WTC11 (cell line): ENCODE results near the gene OR51B2. TPM values are rescaled to one million over a fixed set of nuclear protein-coding genes. Genes with fewer than 3 reads are reported as not detected.

Source experiments
- ATAC-seq: fragments of 200-7000 bp; cut with Tn5 transposase; 2 replicates; pipeline ENCODE4 v1.10.0; 2021; ENCODE audit warnings: mild to moderate bottlenecking, moderate library complexity
- CTCF ChIA-PET: fragments of 300-600 bp; sonication (Branson Sonifier 250); formaldehyde crosslinking; loops from one replicate; lab custom pipeline; 2021; ENCODE audit warnings: antibody characterized with exemption; lab: Charles Lee
- POLR2A ChIA-PET: fragments of 350-600 bp; sonication (Branson Sonifier 250); formaldehyde crosslinking; loops from one replicate; lab custom pipeline; 2021; ENCODE audit warnings: antibody characterized with exemption; lab: Charles Lee
- DNase-seq: peaks from one replicate; pipeline ENCODE4 v3.0.0; 2021; ENCODE audit warnings: low spot score
- H3K27ac Mint-ChIP-seq: 2 replicates; pipeline ENCODE4 v1.8.0; 2021; ENCODE audit warnings: mixed read lengths
- H3K27me3 Mint-ChIP-seq: 2 replicates; pipeline ENCODE4 v1.8.0; 2021; ENCODE audit warnings: low read depth, mild to moderate bottlenecking, moderate library complexity, mixed read lengths
- H3K36me3 Mint-ChIP-seq: 2 replicates; pipeline ENCODE4 v1.8.0; 2021; ENCODE audit warnings: mixed read lengths
- H3K4me1 Mint-ChIP-seq: 2 replicates; pipeline ENCODE4 v1.8.0; 2022; ENCODE audit warnings: mixed read lengths
- H3K4me3 Mint-ChIP-seq: 2 replicates; pipeline ENCODE4 v1.8.0; 2021; ENCODE audit warnings: mild to moderate bottlenecking, moderate library complexity, mixed read lengths
- H3K9me3 Mint-ChIP-seq: 2 replicates; pipeline ENCODE4 v1.8.0; 2021; ENCODE audit warnings: mixed read lengths
- CREM ChIP-seq: sonication (generic); formaldehyde crosslinking; IDR thresholded peaks from 2 replicates; pipeline ENCODE4 v1.8.1; 2022; ENCODE audit warnings: mild to moderate bottlenecking, missing genetic modification reagents, moderate library complexity
- FOXJ3 ChIP-seq: sonication (generic); formaldehyde crosslinking; IDR thresholded peaks from 2 replicates; pipeline ENCODE4 v1.9.0; 2021; ENCODE audit warnings: missing genetic modification reagents, mild to moderate bottlenecking, borderline replicate concordance
- GABPB1 ChIP-seq: sonication (generic); formaldehyde crosslinking; IDR thresholded peaks from 2 replicates; pipeline ENCODE4 v1.8.1; 2023; ENCODE audit warnings: mild to moderate bottlenecking, missing genetic modification reagents
- NFATC4 ChIP-seq: fragments of 250-450 bp; sonication (Bioruptor Pico); IDR thresholded peaks from 2 replicates; pipeline ENCODE4 v1.9.0; 2021; ENCODE audit warnings: mild to moderate bottlenecking
- NR2C2 ChIP-seq: sonication (generic); formaldehyde crosslinking; IDR thresholded peaks from 2 replicates; pipeline ENCODE4 v1.8.0; 2022; ENCODE audit warnings: mild to moderate bottlenecking, missing genetic modification reagents
- OVOL2 ChIP-seq: fragments of 250-450 bp; sonication (Bioruptor Pico); IDR thresholded peaks from 2 replicates; pipeline ENCODE4 v1.9.0; 2021; ENCODE audit warnings: mild to moderate bottlenecking, borderline replicate concordance
- PRRX2 ChIP-seq: fragments of 250-450 bp; sonication (Bioruptor Pico); IDR thresholded peaks from 2 replicates; pipeline ENCODE4 v1.8.0; 2021; ENCODE audit warnings: mild to moderate bottlenecking
- SOX15 ChIP-seq: fragments of 250-450 bp; sonication (Bioruptor Pico); IDR thresholded peaks from 2 replicates; pipeline ENCODE4 v1.9.0; 2021; ENCODE audit warnings: mild to moderate bottlenecking
- TEAD4 ChIP-seq: sonication (generic); formaldehyde crosslinking; IDR thresholded peaks from 2 replicates; pipeline ENCODE4 v1.8.0; 2022; ENCODE audit warnings: mild to moderate bottlenecking, missing genetic modification reagents
- ZBTB21 ChIP-seq: sonication (generic); formaldehyde crosslinking; IDR thresholded peaks from 2 replicates; pipeline ENCODE4 v1.8.1; 2023; ENCODE audit warnings: mild to moderate bottlenecking, missing genetic modification reagents, borderline replicate concordance
- ZNF219 ChIP-seq: sonication (generic); formaldehyde crosslinking; IDR thresholded peaks from 2 replicates; pipeline ENCODE4 v1.8.0; 2023; ENCODE audit warnings: missing genetic modification reagents, mild to moderate bottlenecking, borderline replicate concordance
- ZNF232 ChIP-seq: sonication (generic); formaldehyde crosslinking; IDR thresholded peaks from 2 replicates; pipeline ENCODE4 v1.8.0; 2022; ENCODE audit warnings: mild to moderate bottlenecking, missing genetic modification reagents
- ZNF263 ChIP-seq: sonication (generic); formaldehyde crosslinking; IDR thresholded peaks from 2 replicates; pipeline ENCODE4 v1.8.1; 2022; ENCODE audit warnings: low read depth, mild to moderate bottlenecking, moderate library complexity, missing genetic modification reagents
- total RNA-seq: library from RNA; stranded (reverse); gene quantifications from 3 replicates; pipeline ENCODE4 v1.2.3, GENCODE V29; 2021
- TF ChIP-seq, protein P1 (sequence below): sonication (generic); formaldehyde crosslinking; IDR thresholded peaks from 2 replicates; pipeline ENCODE4 v1.8.0; 2022; ENCODE audit warnings: missing genetic modification reagents
- TF ChIP-seq, protein P2 (sequence below): sonication (generic); formaldehyde crosslinking; IDR thresholded peaks from 2 replicates; pipeline ENCODE4 v1.8.1; 2023; ENCODE audit warnings: mild to moderate bottlenecking, missing genetic modification reagents
- TF ChIP-seq, protein P3 (sequence below): fragments of 250-450 bp; sonication (Bioruptor Pico); conservative IDR thresholded peaks from 2 replicates; pipeline ENCODE4 v1.9.0; 2021; ENCODE audit warnings: mild to moderate bottlenecking
- TF ChIP-seq, protein P4 (sequence below): fragments of 250-450 bp; sonication (Bioruptor Pico); IDR thresholded peaks from 2 replicates; pipeline ENCODE4 v1.9.0; 2021; ENCODE audit warnings: mild to moderate bottlenecking, borderline replicate concordance
- TF ChIP-seq, protein P5 (sequence below): fragments of 250-450 bp; sonication (Bioruptor Pico); IDR thresholded peaks from 2 replicates; pipeline ENCODE4 v2.1.2; 2022; ENCODE audit warnings: mild to moderate bottlenecking, moderate library complexity

Gene OR51B2
- total RNA-seq, 1 experiment from 2014 or later: not detected

DNA sequence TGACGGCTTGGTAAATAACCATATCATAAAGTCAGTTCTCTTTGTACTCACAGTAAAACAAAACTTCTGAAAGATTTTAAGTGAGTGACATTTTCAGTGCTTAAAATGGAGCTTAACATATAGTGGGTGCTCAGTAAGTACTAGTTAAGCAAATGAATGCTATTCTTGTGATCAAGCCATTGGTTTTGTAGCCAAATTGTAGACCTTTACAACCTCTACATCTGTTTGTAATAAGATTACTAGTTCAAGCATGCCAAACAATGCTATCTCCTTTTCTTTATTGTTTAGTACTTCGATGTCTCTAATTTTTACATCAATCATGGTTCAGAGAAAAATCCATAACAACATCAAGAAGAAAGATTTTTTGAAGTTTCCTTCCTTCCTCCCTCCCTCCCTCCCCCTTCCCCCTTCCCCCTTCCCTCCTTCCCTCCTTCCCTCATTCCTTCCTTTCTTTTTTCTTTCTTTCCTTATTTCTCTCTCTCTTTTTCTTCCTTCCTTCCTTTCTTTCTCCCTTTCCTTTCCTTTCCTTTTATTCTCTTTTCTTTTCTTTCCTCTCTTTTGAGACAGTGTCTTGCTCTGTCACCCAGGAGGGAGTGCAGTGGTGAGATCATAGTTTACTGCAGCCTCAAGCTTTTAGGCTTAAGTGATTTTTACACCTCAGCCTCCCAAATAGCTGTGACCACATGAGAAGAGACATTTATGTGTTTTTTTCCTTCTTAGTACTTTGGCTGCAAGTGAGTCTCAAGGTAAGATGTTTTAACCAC is 16.7 kb downstream of the OR51B2 start (continued):
- no peak for TF ChIP-seq PRRX2 (CRISPR knock-in tag)
- TF ChIP-seq FOXJ3 (CRISPR knock-in tag): no peak
- TF ChIP-seq, protein P1, sequence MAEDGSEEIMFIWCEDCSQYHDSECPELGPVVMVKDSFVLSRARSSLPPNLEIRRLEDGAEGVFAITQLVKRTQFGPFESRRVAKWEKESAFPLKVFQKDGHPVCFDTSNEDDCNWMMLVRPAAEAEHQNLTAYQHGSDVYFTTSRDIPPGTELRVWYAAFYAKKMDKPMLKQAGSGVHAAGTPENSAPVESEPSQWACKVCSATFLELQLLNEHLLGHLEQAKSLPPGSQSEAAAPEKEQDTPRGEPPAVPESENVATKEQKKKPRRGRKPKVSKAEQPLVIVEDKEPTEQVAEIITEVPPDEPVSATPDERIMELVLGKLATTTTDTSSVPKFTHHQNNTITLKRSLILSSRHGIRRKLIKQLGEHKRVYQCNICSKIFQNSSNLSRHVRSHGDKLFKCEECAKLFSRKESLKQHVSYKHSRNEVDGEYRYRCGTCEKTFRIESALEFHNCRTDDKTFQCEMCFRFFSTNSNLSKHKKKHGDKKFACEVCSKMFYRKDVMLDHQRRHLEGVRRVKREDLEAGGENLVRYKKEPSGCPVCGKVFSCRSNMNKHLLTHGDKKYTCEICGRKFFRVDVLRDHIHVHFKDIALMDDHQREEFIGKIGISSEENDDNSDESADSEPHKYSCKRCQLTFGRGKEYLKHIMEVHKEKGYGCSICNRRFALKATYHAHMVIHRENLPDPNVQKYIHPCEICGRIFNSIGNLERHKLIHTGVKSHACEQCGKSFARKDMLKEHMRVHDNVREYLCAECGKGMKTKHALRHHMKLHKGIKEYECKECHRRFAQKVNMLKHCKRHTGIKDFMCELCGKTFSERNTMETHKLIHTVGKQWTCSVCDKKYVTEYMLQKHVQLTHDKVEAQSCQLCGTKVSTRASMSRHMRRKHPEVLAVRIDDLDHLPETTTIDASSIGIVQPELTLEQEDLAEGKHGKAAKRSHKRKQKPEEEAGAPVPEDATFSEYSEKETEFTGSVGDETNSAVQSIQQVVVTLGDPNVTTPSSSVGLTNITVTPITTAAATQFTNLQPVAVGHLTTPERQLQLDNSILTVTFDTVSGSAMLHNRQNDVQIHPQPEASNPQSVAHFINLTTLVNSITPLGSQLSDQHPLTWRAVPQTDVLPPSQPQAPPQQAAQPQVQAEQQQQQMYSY (CRISPR knock-in tag): no peak
- TF ChIP-seq, protein P2, sequence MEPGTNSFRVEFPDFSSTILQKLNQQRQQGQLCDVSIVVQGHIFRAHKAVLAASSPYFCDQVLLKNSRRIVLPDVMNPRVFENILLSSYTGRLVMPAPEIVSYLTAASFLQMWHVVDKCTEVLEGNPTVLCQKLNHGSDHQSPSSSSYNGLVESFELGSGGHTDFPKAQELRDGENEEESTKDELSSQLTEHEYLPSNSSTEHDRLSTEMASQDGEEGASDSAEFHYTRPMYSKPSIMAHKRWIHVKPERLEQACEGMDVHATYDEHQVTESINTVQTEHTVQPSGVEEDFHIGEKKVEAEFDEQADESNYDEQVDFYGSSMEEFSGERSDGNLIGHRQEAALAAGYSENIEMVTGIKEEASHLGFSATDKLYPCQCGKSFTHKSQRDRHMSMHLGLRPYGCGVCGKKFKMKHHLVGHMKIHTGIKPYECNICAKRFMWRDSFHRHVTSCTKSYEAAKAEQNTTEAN: no peak
- TF ChIP-seq ZNF219 (CRISPR knock-in tag): no peak
- no peak for TF ChIP-seq NR2C2 (CRISPR knock-in tag)
- TF ChIP-seq TEAD4: no peak

DNA sequence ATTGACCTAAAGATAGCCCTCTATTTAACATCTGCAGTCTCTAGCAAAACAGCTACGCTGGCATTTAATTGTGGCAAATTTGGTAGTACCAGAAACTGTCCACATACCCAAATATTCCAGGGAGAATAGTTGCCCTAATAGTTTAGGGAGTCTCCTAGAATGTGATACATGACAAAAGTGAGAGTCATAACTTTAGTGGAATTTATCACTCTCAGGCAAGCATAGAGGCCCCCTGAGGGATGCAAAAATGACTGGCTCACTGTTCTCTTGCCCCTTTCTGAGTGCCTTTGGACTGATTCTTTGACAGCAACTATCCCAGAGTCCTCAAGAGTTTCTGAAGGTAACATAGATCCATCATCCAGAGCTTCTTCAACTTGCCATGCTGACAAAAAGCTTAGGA is 20.1 kb downstream of the OR51B2 start:
- Mint-ChIP-seq H3K36me3 (no peaks in the 10 kb centered on the region), H3K27ac (no peak overlapping the region), H3K4me1 (no peaks in the 10 kb centered on the region), H3K4me3 (no peak overlapping the region), H3K9me3 (no peaks in the 10 kb centered on the region)
- DNase-seq (no peak), ATAC-seq (no peak)
- POLR2A ChIA-PET: no interaction called here
- TF ChIP-seq NFATC4 (CRISPR knock-in tag): no peak
- TF ChIP-seq, protein P3, sequence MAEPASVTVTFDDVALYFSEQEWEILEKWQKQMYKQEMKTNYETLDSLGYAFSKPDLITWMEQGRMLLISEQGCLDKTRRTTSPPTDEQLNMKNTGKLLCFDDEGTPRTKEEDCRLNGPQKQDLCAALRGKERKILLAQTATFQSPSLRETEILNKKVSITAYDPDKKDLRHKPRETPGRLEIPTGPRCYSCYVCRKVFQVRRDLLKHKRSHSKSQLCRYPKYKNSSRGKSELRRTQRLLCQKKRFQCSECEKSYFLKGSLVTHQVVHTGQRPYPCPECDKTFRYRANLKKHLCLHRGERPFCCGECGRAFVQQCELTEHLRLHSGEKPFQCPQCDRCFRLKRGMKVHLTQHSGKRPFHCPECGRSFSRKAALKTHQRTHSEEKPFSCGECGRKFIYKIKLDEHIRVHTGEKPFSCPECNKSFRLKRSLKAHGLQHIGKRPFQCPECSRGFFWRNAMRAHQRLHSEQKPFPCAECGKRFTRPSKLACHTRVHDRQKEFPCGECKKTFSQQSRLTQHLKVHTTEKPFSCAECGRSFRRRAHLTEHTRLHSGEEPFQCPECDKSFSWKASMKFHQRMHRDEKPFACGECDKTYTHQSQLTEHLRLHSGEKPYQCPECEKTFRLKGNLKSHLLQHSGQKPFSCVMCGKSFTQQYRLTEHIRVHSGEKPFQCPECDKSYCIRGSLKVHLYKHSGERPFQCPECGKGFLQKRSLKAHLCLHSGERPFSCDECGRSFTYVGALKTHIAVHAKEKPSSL: no peak
- TF ChIP-seq CREM (CRISPR knock-in tag): no peak
- no peak for TF ChIP-seq ZBTB21 (CRISPR knock-in tag)
- TF ChIP-seq OVOL2: no peak
- no peak for TF ChIP-seq GABPB1
- no peak for TF ChIP-seq SOX15
- no peak for TF ChIP-seq ZNF263 (CRISPR knock-in tag)
- TF ChIP-seq, protein P4, sequence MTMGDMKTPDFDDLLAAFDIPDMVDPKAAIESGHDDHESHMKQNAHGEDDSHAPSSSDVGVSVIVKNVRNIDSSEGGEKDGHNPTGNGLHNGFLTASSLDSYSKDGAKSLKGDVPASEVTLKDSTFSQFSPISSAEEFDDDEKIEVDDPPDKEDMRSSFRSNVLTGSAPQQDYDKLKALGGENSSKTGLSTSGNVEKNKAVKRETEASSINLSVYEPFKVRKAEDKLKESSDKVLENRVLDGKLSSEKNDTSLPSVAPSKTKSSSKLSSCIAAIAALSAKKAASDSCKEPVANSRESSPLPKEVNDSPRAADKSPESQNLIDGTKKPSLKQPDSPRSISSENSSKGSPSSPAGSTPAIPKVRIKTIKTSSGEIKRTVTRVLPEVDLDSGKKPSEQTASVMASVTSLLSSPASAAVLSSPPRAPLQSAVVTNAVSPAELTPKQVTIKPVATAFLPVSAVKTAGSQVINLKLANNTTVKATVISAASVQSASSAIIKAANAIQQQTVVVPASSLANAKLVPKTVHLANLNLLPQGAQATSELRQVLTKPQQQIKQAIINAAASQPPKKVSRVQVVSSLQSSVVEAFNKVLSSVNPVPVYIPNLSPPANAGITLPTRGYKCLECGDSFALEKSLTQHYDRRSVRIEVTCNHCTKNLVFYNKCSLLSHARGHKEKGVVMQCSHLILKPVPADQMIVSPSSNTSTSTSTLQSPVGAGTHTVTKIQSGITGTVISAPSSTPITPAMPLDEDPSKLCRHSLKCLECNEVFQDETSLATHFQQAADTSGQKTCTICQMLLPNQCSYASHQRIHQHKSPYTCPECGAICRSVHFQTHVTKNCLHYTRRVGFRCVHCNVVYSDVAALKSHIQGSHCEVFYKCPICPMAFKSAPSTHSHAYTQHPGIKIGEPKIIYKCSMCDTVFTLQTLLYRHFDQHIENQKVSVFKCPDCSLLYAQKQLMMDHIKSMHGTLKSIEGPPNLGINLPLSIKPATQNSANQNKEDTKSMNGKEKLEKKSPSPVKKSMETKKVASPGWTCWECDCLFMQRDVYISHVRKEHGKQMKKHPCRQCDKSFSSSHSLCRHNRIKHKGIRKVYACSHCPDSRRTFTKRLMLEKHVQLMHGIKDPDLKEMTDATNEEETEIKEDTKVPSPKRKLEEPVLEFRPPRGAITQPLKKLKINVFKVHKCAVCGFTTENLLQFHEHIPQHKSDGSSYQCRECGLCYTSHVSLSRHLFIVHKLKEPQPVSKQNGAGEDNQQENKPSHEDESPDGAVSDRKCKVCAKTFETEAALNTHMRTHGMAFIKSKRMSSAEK (CRISPR knock-in tag): no peak
- TF ChIP-seq, protein P5, sequence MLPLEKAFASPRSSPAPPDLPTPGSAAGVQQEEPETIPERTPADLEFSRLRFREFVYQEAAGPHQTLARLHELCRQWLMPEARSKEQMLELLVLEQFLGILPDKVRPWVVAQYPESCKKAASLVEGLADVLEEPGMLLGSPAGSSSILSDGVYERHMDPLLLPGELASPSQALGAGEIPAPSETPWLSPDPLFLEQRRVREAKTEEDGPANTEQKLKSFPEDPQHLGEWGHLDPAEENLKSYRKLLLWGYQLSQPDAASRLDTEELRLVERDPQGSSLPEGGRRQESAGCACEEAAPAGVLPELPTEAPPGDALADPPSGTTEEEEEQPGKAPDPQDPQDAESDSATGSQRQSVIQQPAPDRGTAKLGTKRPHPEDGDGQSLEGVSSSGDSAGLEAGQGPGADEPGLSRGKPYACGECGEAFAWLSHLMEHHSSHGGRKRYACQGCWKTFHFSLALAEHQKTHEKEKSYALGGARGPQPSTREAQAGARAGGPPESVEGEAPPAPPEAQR (CRISPR knock-in tag): no peak
- no peak for TF ChIP-seq ZNF232 (CRISPR knock-in tag)
- TF ChIP-seq, all 79 proteins: peak for 0
- CTCF ChIA-PET: no interaction called here
- no peaks in the 10 kb centered on the region for H3K27me3 Mint-ChIP-seq
